Astrocyte of the hippocampus (primary cell): Measurements from ENCODE around the gene ATXN2.
"Not testable (repeated sequence)": the region's sequence is repeated elsewhere in the genome, so short reads cannot be mapped to it uniquely, and the experiment has no call there.

ENCODE experiments used
- DNase-seq: peaks from one replicate; pipeline ENCODE4 v3.0.0; 2011; ENCODE audit warnings: low read depth, low spot score

ATXN2 gene

GRCh38 chr12:111506260-111506659 lies 92.9 kb downstream of the ATXN2 start:
- DNase-seq, result no peak

- DNase-seq, result no peak
Observed at GRCh38 chr12:111505601-111506036, 93.5 kb downstream of the ATXN2 start.

- DNase-seq, result no peak
Observed at GRCh38 chr12:111503116-111503515, 96.0 kb downstream of the ATXN2 start.

GRCh38 chr12:111494676-111495075 lies 104.4 kb downstream of the ATXN2 start:
- no peak for DNase-seq

- DNase-seq, result peak; percentile 66
Observed at GRCh38 chr12:111492979-111493378, 106.1 kb downstream of the ATXN2 start.

- no peak for DNase-seq
Observed at GRCh38 chr12:111488798-111489197, 110.3 kb downstream of the ATXN2 start.

GRCh38 chr12:111488271-111488670 lies 110.8 kb downstream of the ATXN2 start:
- DNase-seq, result no peak

GRCh38 chr12:111482462-111482861 lies 116.7 kb downstream of the ATXN2 start:
- DNase-seq, result no peak

GRCh38 chr12:111471236-111471635 lies 127.9 kb downstream of the ATXN2 start:
- DNase-seq, result no peak

- DNase-seq, result no peak
Observed at GRCh38 chr12:111469401-111469800, 129.7 kb downstream of the ATXN2 start.

- no peak for DNase-seq
Observed at GRCh38 chr12:111467857-111468241, 131.3 kb downstream of the ATXN2 start.

GRCh38 chr12:111467092-111467856 lies 131.8 kb downstream of the ATXN2 start:
- DNase-seq, result no peak

- DNase-seq, result no peak
Observed at GRCh38 chr12:111462210-111462769, 136.8 kb downstream of the ATXN2 start.

GRCh38 chr12:111460111-111460510 lies 139.0 kb downstream of the ATXN2 start:
- DNase-seq, result not testable (repeated sequence)

- DNase-seq, result no peak
Observed at GRCh38 chr12:111458546-111459172, 140.5 kb downstream of the ATXN2 start.

GRCh38 chr12:111457577-111457976 lies 141.5 kb downstream of the ATXN2 start:
- no peak for DNase-seq

GRCh38 chr12:111457071-111457470 lies 142.0 kb downstream of the ATXN2 start:
- no peak for DNase-seq

- peak; percentile 70 for DNase-seq
Observed at GRCh38 chr12:111455448-111456320, 143.4 kb downstream of the ATXN2 start.

GRCh38 chr12:111454716-111455447 lies 144.2 kb downstream of the ATXN2 start:
- DNase-seq, result no peak

GRCh38 chr12:111454311-111454710 lies 144.8 kb downstream of the ATXN2 start:
- no peak for DNase-seq
